H9 (cell line): Measurements from ENCODE around the gene ZNF366. TPM values are rescaled to one million over a fixed set of nuclear protein-coding genes. Genes with fewer than 3 reads are reported as not detected.

ENCODE experiments used
- DNase-seq: peaks from one replicate; pipeline ENCODE4 v3.0.0-alpha.2; 2017
- H2AFZ ChIP-seq: one replicate; pipeline ENCODE4 v1.6.1; 2013; ENCODE audit warnings: mild to moderate bottlenecking, low read length, control low read depth, moderate library complexity
- H2AK5ac ChIP-seq: 2 replicates; pipeline ENCODE4 v1.6.1; 2013; ENCODE audit warnings: low read length, control low read depth, mixed read lengths; ENCODE audit not compliant: insufficient read length
- H2BK120ac ChIP-seq: one replicate; pipeline ENCODE4 v1.6.1; 2013; ENCODE audit warnings: low read depth, mild to moderate bottlenecking, low read length, control low read depth, inconsistent platforms; ENCODE audit not compliant: poor library complexity, severe bottlenecking
- H2BK12ac ChIP-seq: 2 replicates; pipeline ENCODE4 v1.6.1; 2013; ENCODE audit warnings: low read length, control low read depth, mixed read lengths, low read depth; ENCODE audit not compliant: insufficient read length
- H2BK15ac ChIP-seq: 2 replicates; pipeline ENCODE4 v1.6.1; 2013; ENCODE audit warnings: low read depth, low read length, control low read depth
- H2BK20ac ChIP-seq: one replicate; pipeline ENCODE4 v1.6.1; 2013; ENCODE audit warnings: low read depth, mild to moderate bottlenecking, low read length, control low read depth, inconsistent platforms; ENCODE audit not compliant: poor library complexity, severe bottlenecking
- H2BK5ac ChIP-seq: 2 replicates; pipeline ENCODE4 v1.6.1; 2013; ENCODE audit warnings: low read length, control low read depth, mixed read lengths; ENCODE audit not compliant: insufficient read length
- H3K14ac ChIP-seq: 2 replicates; pipeline ENCODE4 v1.6.1; 2013; ENCODE audit warnings: low read length, control low read depth; ENCODE audit not compliant: insufficient read depth
- H3K18ac ChIP-seq: 2 replicates; pipeline ENCODE4 v1.6.1; 2013; ENCODE audit warnings: low read depth, mild to moderate bottlenecking, mixed read lengths, low read length, control low read depth; ENCODE audit not compliant: insufficient read length
- H3K23ac ChIP-seq: 2 replicates; pipeline ENCODE4 v1.6.1; 2013; ENCODE audit warnings: low read length, control low read depth, mixed read lengths, low read depth; ENCODE audit not compliant: insufficient read length
- H3K23me2 ChIP-seq: 2 replicates; pipeline ENCODE4 v1.6.1; 2013; ENCODE audit warnings: low read depth, mild to moderate bottlenecking, mixed read lengths, low read length, control low read depth; ENCODE audit not compliant: insufficient read length, poor library complexity, severe bottlenecking
- H3K27ac ChIP-seq: 2 replicates; pipeline ENCODE4 v1.5.1; 2013; ENCODE audit warnings: low read length, control low read depth, mixed read lengths, low read depth; ENCODE audit not compliant: insufficient read length
- H3K27me3 ChIP-seq: 2 replicates; pipeline ENCODE4 v1.6.1; 2013; ENCODE audit warnings: low read length, control low read depth, inconsistent platforms; ENCODE audit not compliant: insufficient read depth
- H3K4ac ChIP-seq: 2 replicates; pipeline ENCODE4 v1.6.1; 2013; ENCODE audit warnings: low read depth, mild to moderate bottlenecking, control low read depth, inconsistent platforms, low read length, moderate library complexity
- H3K4me1 ChIP-seq: 2 replicates; pipeline ENCODE4 v1.6.1; 2013; ENCODE audit warnings: low read length, control low read depth, inconsistent platforms; ENCODE audit not compliant: insufficient read depth
- H3K4me2 ChIP-seq: 2 replicates; pipeline ENCODE4 v1.6.1; 2013; ENCODE audit warnings: low read length, control low read depth, mixed read lengths; ENCODE audit not compliant: insufficient read length, insufficient read depth
- H3K56ac ChIP-seq: 2 replicates; pipeline ENCODE4 v1.6.1; 2013; ENCODE audit warnings: low read depth, mild to moderate bottlenecking, mixed read lengths, low read length, control low read depth; ENCODE audit not compliant: insufficient read length
- H3K79me1 ChIP-seq: 2 replicates; pipeline ENCODE4 v1.6.1; 2013; ENCODE audit warnings: low read depth, mild to moderate bottlenecking, moderate library complexity, low read length, control low read depth, inconsistent platforms; ENCODE audit not compliant: insufficient read depth, poor library complexity, severe bottlenecking
- H3K79me2 ChIP-seq: 2 replicates; pipeline ENCODE4 v1.6.1; 2013; ENCODE audit warnings: low read length, control low read depth, inconsistent platforms; ENCODE audit not compliant: insufficient read depth
- H3K9ac ChIP-seq: 2 replicates; pipeline ENCODE4 v1.6.1; 2013; ENCODE audit warnings: low read length, control low read depth, mixed read lengths; ENCODE audit not compliant: insufficient read length; ENCODE audit errors: extremely low read depth
- H3K9me3 ChIP-seq: one replicate; pipeline ENCODE4 v1.6.1; 2013; ENCODE audit warnings: low read depth, low read length, inconsistent platforms; ENCODE audit not compliant: control insufficient read depth
- H3T11ph ChIP-seq: one replicate; pipeline ENCODE4 v1.6.1; 2013; ENCODE audit warnings: mild to moderate bottlenecking, low read length, control low read depth, inconsistent platforms
- H4K20me1 ChIP-seq: one replicate; pipeline ENCODE4 v1.6.1; 2013; ENCODE audit not compliant: control insufficient read depth, insufficient read length, insufficient read depth
- H4K5ac ChIP-seq: 2 replicates; pipeline ENCODE4 v1.6.1; 2013; ENCODE audit warnings: low read depth, mild to moderate bottlenecking, mixed read lengths, low read length, control low read depth; ENCODE audit not compliant: insufficient read length
- H4K8ac ChIP-seq: replicated peaks from 2 replicates; pipeline ENCODE4 v1.6.1; 2013; ENCODE audit warnings: low read length, control low read depth, mixed read lengths, low read depth; ENCODE audit not compliant: insufficient read length
- H4K91ac ChIP-seq: 2 replicates; pipeline ENCODE4 v1.6.1; 2013; ENCODE audit warnings: low read depth, mild to moderate bottlenecking, moderate library complexity, mixed read lengths, low read length, control low read depth; ENCODE audit not compliant: insufficient read length
- H3K27ac Mint-ChIP-seq, 3 experiments: 2 replicates in 2 of 3; 3 replicates in 1 of 3; pipeline ENCODE4 v1.8.0; 2020 to 2021; ENCODE audit warnings: mixed read lengths in 3 of 3, mild to moderate bottlenecking in 1 of 3, moderate library complexity in 1 of 3
- H3K27me3 Mint-ChIP-seq: 2 replicates; pipeline ENCODE4 v1.8.0; 2021; ENCODE audit warnings: low read depth, mild to moderate bottlenecking, moderate library complexity, mixed read lengths
- H3K36me3 Mint-ChIP-seq, 3 experiments: 2 replicates in 2 of 3; 3 replicates in 1 of 3; pipeline ENCODE4 v1.8.0; 2020 to 2021; ENCODE audit warnings: low read depth in 3 of 3, mixed read lengths in 3 of 3; ENCODE audit not compliant: insufficient read depth in 1 of 3
- H3K4me1 Mint-ChIP-seq, 2 experiments: 2 replicates each; pipeline ENCODE4 v1.8.0; 2020; ENCODE audit warnings: mixed read lengths in 2 of 2
- H3K4me3 Mint-ChIP-seq, 2 experiments: 2 replicates in 1 of 2; 3 replicates in 1 of 2; pipeline ENCODE4 v1.8.0; 2020 to 2021; ENCODE audit warnings: mild to moderate bottlenecking in 2 of 2, mixed read lengths in 2 of 2, moderate library complexity in 1 of 2
- H3K9me3 Mint-ChIP-seq, 2 experiments: 2 replicates in 1 of 2; 3 replicates in 1 of 2; pipeline ENCODE4 v1.8.0; 2020; ENCODE audit warnings: mild to moderate bottlenecking in 2 of 2, mixed read lengths in 2 of 2, moderate library complexity in 1 of 2
- WGBS: extraction: QIAGEN DNeasy Blood & Tissue Kit; methylation state at CpG from one replicate; pipeline ENCODE4 v1.1.7; 2013; ENCODE audit warnings: missing lambda C conversion rate, low lambda C conversion rate, mixed read lengths; ENCODE audit not compliant: insufficient read length; ENCODE audit errors: extremely low coverage; 5-methylcytosine and 5-hydroxymethylcytosine counted together
- total RNA-seq: library from RNA; stranded (reverse); gene quantifications from 2 replicates; pipeline ENCODE4 v1.2.1, GENCODE V29; 2021
- TF ChIP-seq, protein P1 (sequence below): fragments of 200-600 bp; sonication (generic); conservative IDR thresholded peaks from 3 replicates; pipeline ENCODE4 v1.8.0; 2021; ENCODE audit warnings: antibody characterized with exemption, mild to moderate bottlenecking

Gene ZNF366
- total RNA-seq, 1 experiment from 2014 or later, result not detected

- H2AK5ac ChIP-seq, result no peak overlapping the region
- no peaks in the 10 kb centered on the region for H4K20me1 ChIP-seq
- Mint-ChIP-seq H3K36me3 (no peaks in the 10 kb centered on the region), H3K27me3 (no peaks in the 10 kb centered on the region; the same call in 1 of the 2 replicates), H3K4me1 (peaks cover 27% of the 10 kb centered on the region in 2 experiments), H3K9me3 (peaks cover 0 to 4% of the 10 kb centered on the region in 2 experiments; a peak in 2 of 5 replicates), H3K27ac (no peak overlapping the region), H3K4me3 (no peak overlapping the region)
- H3K4me1 ChIP-seq, result peaks cover 10% of the 10 kb centered on the region; the same call in 1 of the 2 replicates
- TF ChIP-seq, protein P1, sequence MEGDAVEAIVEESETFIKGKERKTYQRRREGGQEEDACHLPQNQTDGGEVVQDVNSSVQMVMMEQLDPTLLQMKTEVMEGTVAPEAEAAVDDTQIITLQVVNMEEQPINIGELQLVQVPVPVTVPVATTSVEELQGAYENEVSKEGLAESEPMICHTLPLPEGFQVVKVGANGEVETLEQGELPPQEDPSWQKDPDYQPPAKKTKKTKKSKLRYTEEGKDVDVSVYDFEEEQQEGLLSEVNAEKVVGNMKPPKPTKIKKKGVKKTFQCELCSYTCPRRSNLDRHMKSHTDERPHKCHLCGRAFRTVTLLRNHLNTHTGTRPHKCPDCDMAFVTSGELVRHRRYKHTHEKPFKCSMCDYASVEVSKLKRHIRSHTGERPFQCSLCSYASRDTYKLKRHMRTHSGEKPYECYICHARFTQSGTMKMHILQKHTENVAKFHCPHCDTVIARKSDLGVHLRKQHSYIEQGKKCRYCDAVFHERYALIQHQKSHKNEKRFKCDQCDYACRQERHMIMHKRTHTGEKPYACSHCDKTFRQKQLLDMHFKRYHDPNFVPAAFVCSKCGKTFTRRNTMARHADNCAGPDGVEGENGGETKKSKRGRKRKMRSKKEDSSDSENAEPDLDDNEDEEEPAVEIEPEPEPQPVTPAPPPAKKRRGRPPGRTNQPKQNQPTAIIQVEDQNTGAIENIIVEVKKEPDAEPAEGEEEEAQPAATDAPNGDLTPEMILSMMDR, result no peak
- H3K14ac ChIP-seq, result no peak overlapping the region
- no peak overlapping the region for H4K5ac ChIP-seq
- no peak overlapping the region for H2BK15ac ChIP-seq
- no peak overlapping the region for H3K4me2 ChIP-seq
- no peak overlapping the region for H2BK12ac ChIP-seq
- no peaks in the 10 kb centered on the region for H3K79me2 ChIP-seq
- H3K27ac ChIP-seq, result no peak overlapping the region
- DNase-seq, result no peak
- H3K18ac ChIP-seq, result no peak overlapping the region
- no peak overlapping the region for H2BK20ac ChIP-seq
- no peak overlapping the region for H3K23ac ChIP-seq
- H3K9ac ChIP-seq, result no peak overlapping the region
- no peak overlapping the region for H3K4ac ChIP-seq
- no peak overlapping the region for H3K56ac ChIP-seq
- no peaks in the 10 kb centered on the region for H3K27me3 ChIP-seq
- no peak overlapping the region for H2BK120ac ChIP-seq
- H3K9me3 ChIP-seq, result no peaks in the 10 kb centered on the region
- no peaks in the 10 kb centered on the region for H3K79me1 ChIP-seq
- no CpG with 5 or more reads among the region's 5 CpGs for WGBS
- no peak overlapping the region for H4K91ac ChIP-seq
- no peak overlapping the region for H4K8ac ChIP-seq
- H3K23me2 ChIP-seq, result peaks cover 5% of the 10 kb centered on the region
- no peak overlapping the region for H2AFZ ChIP-seq
- H3T11ph ChIP-seq, result no peak overlapping the region
- H2BK5ac ChIP-seq, result no peak overlapping the region
Measured at GRCh38 chr5:72552041-72552557, 44.9 kb upstream of the ZNF366 start.
